GM23338 (cell line): Measurements from ENCODE around the gene VPREB3. TPM values are rescaled to one million over a fixed set of nuclear protein-coding genes. Genes with fewer than 3 reads are reported as not detected.

ENCODE experiments used
- ATAC-seq: fragments of 200-7000 bp; cut with Tn5 transposase; 3 replicates; pipeline ENCODE4 v1.9.1; 2020
- DNase-seq: peaks from one replicate; pipeline ENCODE4 v3.0.0-alpha.2; 2015; ENCODE audit warnings: low spot score
- H2AFZ ChIP-seq: fragments of 200-600 bp; sonication (generic); 2 replicates; pipeline ENCODE4 v1.8.0; 2016; ENCODE audit warnings: antibody characterized with exemption, mild to moderate bottlenecking, moderate library complexity
- H3F3A ChIP-seq: fragments of 200-600 bp; sonication (generic); replicated peaks from 2 replicates; pipeline ENCODE4 v1.8.0; 2017; ENCODE audit warnings: antibody characterized with exemption, mixed run types, low read depth
- H3K27ac ChIP-seq: fragments of 200-600 bp; sonication (generic); 2 replicates; pipeline ENCODE4 v1.6.1; 2016; ENCODE audit warnings: low read depth
- H3K27me3 ChIP-seq: fragments of 200-600 bp; sonication (generic); 2 replicates; pipeline ENCODE4 v1.8.0; 2016; ENCODE audit warnings: mild to moderate bottlenecking, mixed run types, moderate library complexity; ENCODE audit not compliant: insufficient read depth
- H3K36me3 ChIP-seq: fragments of 200-600 bp; sonication (generic); 2 replicates; pipeline ENCODE4 v1.8.0; 2016; ENCODE audit warnings: mild to moderate bottlenecking; ENCODE audit not compliant: insufficient read depth
- H3K4me1 ChIP-seq: fragments of 200-600 bp; sonication (generic); 2 replicates; pipeline ENCODE4 v1.8.0; 2016; ENCODE audit warnings: mild to moderate bottlenecking, moderate library complexity; ENCODE audit not compliant: insufficient read depth
- H3K4me2 ChIP-seq: fragments of 200-600 bp; sonication (generic); 2 replicates; pipeline ENCODE4 v1.7.1; 2017; ENCODE audit warnings: mixed run types
- H3K4me3 ChIP-seq: fragments of 200-600 bp; sonication (generic); 2 replicates; pipeline ENCODE4 v1.6.1; 2016; ENCODE audit warnings: mixed run types
- H3K79me2 ChIP-seq: fragments of 200-600 bp; sonication (generic); replicated peaks from 2 replicates; pipeline ENCODE4 v1.8.0; 2017; ENCODE audit warnings: mild to moderate bottlenecking; ENCODE audit not compliant: insufficient read depth
- H3K9me2 ChIP-seq: fragments of 200-600 bp; sonication (generic); 2 replicates; pipeline ENCODE4 v1.8.0; 2017; ENCODE audit not compliant: insufficient read depth
- H4K20me1 ChIP-seq: fragments of 200-600 bp; sonication (generic); replicated peaks from 2 replicates; pipeline ENCODE4 v1.8.0; 2017; ENCODE audit warnings: mild to moderate bottlenecking; ENCODE audit not compliant: insufficient read depth
- H3K27ac Mint-ChIP-seq: 2 replicates; pipeline ENCODE4 v1.8.0; 2020; ENCODE audit warnings: inconsistent platforms, mild to moderate bottlenecking, moderate library complexity, mixed read lengths
- H3K27me3 Mint-ChIP-seq: 3 replicates; pipeline ENCODE4 v1.8.0; 2022; ENCODE audit warnings: low read depth, mild to moderate bottlenecking, moderate library complexity, mixed read lengths, inconsistent platforms; ENCODE audit not compliant: insufficient read depth, poor library complexity
- H3K36me3 Mint-ChIP-seq: 3 replicates; pipeline ENCODE4 v1.8.0; 2021; ENCODE audit warnings: low read depth, mild to moderate bottlenecking, inconsistent platforms, moderate library complexity, mixed read lengths
- H3K4me1 Mint-ChIP-seq: 3 replicates; pipeline ENCODE4 v1.8.0; 2020; ENCODE audit warnings: mild to moderate bottlenecking, inconsistent platforms, mixed read lengths
- H3K4me3 Mint-ChIP-seq: 3 replicates; pipeline ENCODE4 v1.8.0; 2021; ENCODE audit warnings: moderate library complexity, mild to moderate bottlenecking, inconsistent platforms, mixed read lengths
- H3K9me3 Mint-ChIP-seq: 3 replicates; pipeline ENCODE4 v1.8.0; 2020; ENCODE audit warnings: moderate library complexity, mild to moderate bottlenecking, inconsistent platforms, mixed read lengths
- CREB1 ChIP-seq: fragments of 250-450 bp; sonication (Bioruptor Pico); IDR thresholded peaks from 2 replicates; pipeline ENCODE4 v1.5.0; 2020; ENCODE audit warnings: low read depth, mild to moderate bottlenecking, moderate library complexity
- ETS1 ChIP-seq: IDR thresholded peaks from 2 replicates; pipeline ENCODE4 v1.6.1; 2016; ENCODE audit warnings: antibody characterized with exemption
- EZH2 ChIP-seq: fragments of 200-600 bp; sonication (generic); IDR thresholded peaks from one replicate; pipeline ENCODE4 v1.8.0; 2017; ENCODE audit warnings: antibody characterized with exemption, mild to moderate bottlenecking, low read depth; ENCODE audit not compliant: unreplicated experiment
- EZH2phosphoT487 ChIP-seq: fragments of 200-600 bp; sonication (generic); IDR thresholded peaks from one replicate; pipeline ENCODE4 v1.8.1; 2018; ENCODE audit warnings: antibody characterized with exemption; ENCODE audit not compliant: unreplicated experiment
- POLR2AphosphoS5 ChIP-seq: IDR thresholded peaks from 2 replicates; pipeline ENCODE4 v1.6.1; 2016; ENCODE audit warnings: antibody characterized with exemption, low read depth
- REST ChIP-seq: IDR thresholded peaks from one replicate; pipeline ENCODE4 v1.6.1; 2018; ENCODE audit warnings: antibody characterized with exemption; ENCODE audit not compliant: unreplicated experiment
- STAT1 ChIP-seq: IDR thresholded peaks from one replicate; pipeline ENCODE4 v1.6.1; 2016; ENCODE audit warnings: antibody characterized with exemption; ENCODE audit not compliant: unreplicated experiment
- ZNF114 ChIP-seq: fragments of 250-450 bp; sonication (Bioruptor Pico); IDR thresholded peaks from 2 replicates; pipeline ENCODE4 v1.5.0; 2020; ENCODE audit warnings: mild to moderate bottlenecking, moderate library complexity
- ZNF331 ChIP-seq: fragments of 250-450 bp; sonication (Bioruptor Pico); IDR thresholded peaks from 2 replicates; pipeline ENCODE4 v1.5.0; 2020; ENCODE audit warnings: low read depth, mild to moderate bottlenecking, moderate library complexity
- polyA plus RNA-seq: library from polyadenylated mRNA; unstranded; fragments of >200 nt; fragmentation: Nextera tagmentation; extraction: Ambion mirVana; gene quantifications from 2 replicates; pipeline ENCODE4 v1.2.1, GENCODE V29; 2016
- total RNA-seq: library from RNA; depleted of rRNA; stranded (reverse); fragments of >200 nt; shearing (Covaris generic); gene quantifications from 2 replicates; pipeline ENCODE4 v1.2.3, GENCODE V29; 2014

The VPREB3 gene
- total and polyA plus RNA-seq, 2 experiments from 2014 or later = 1.1 TPM; not detected in 1

GRCh38 chr22:23750367-23750713 lies 3.9 kb downstream of the VPREB3 start (continued):
- no peak for TF ChIP-seq ZNF331 (CRISPR knock-in tag)
- no peak for TF ChIP-seq REST
- no peak for TF ChIP-seq ETS1
- TF ChIP-seq POLR2AphosphoS5 = no peak
- TF ChIP-seq EZH2 = no peak
- TF ChIP-seq STAT1 = no peak

GRCh38 chr22:23749841-23750301 lies 4.4 kb downstream of the VPREB3 start:
- H4K20me1 ChIP-seq = no peaks in the 10 kb centered on the region
- DNase-seq (no peak), ATAC-seq (no peak)
- H3K36me3 Mint-ChIP-seq = peaks cover 7% of the 10 kb centered on the region
- H3F3A ChIP-seq = 0 out of 2 replicates have a peak, but pooled peaks cover 5% of the 10 kb centered on the region
- peaks cover 29% of the 10 kb centered on the region for H3K4me1 Mint-ChIP-seq
- peak overlapping the region; percentile 80 for H3K4me3 Mint-ChIP-seq
- TF ChIP-seq EZH2 (no peak), ZNF114 (CRISPR knock-in tag) (no peak), STAT1 (no peak)
- no peak overlapping the region for H2AFZ ChIP-seq
- peak overlapping the region; percentile 95 for H3K4me2 ChIP-seq
- no peaks in the 10 kb centered on the region for H3K27me3 ChIP-seq
- no peaks in the 10 kb centered on the region for H3K9me3 Mint-ChIP-seq
- H3K79me2 ChIP-seq = no peaks in the 10 kb centered on the region; the same call in 1 of the 2 replicates
- H3K27ac ChIP-seq = no peak overlapping the region
- H3K27ac Mint-ChIP-seq = no peak overlapping the region
- H3K27me3 Mint-ChIP-seq = peaks cover 20% of the 10 kb centered on the region
- H3K4me3 ChIP-seq = peak overlapping the region; percentile 91
- H3K9me2 ChIP-seq = no peaks in the 10 kb centered on the region
- peaks cover 10% of the 10 kb centered on the region for H3K4me1 ChIP-seq
- no peaks in the 10 kb centered on the region for H3K36me3 ChIP-seq

GRCh38 chr22:23745791-23746190 lies 8.4 kb downstream of the VPREB3 start:
- ATAC-seq (no peak), DNase-seq (no peak)
- H3K36me3 Mint-ChIP-seq = peaks cover 20% of the 10 kb centered on the region
- TF ChIP-seq STAT1 (no peak), EZH2phosphoT487 (no peak), CREB1 (no peak)
- H3K27me3 ChIP-seq = no peaks in the 10 kb centered on the region
- H3K4me2 ChIP-seq = no peak overlapping the region
- H3K4me3 ChIP-seq = no peak overlapping the region
- peaks cover 7% of the 10 kb centered on the region for H3K27me3 Mint-ChIP-seq
- H4K20me1 ChIP-seq = no peaks in the 10 kb centered on the region
- no peaks in the 10 kb centered on the region; the same call in 1 of the 2 replicates for H3K79me2 ChIP-seq
- H3K4me1 Mint-ChIP-seq = peaks cover 13% of the 10 kb centered on the region
- H3K9me2 ChIP-seq = no peaks in the 10 kb centered on the region
- 0 out of 2 replicates have a peak, but pooled peaks cover 5% of the 10 kb centered on the region for H3F3A ChIP-seq
- no peaks in the 10 kb centered on the region; the same call in 2 of the 3 replicates for H3K9me3 Mint-ChIP-seq
- H3K36me3 ChIP-seq = no peaks in the 10 kb centered on the region
- 0 out of 2 replicates have a peak overlapping the region, but pooled peaks have one; percentile 18 for H3K27ac Mint-ChIP-seq
- peaks cover 5% of the 10 kb centered on the region for H3K4me1 ChIP-seq
- H2AFZ ChIP-seq = no peak overlapping the region
- H3K27ac ChIP-seq = no peak overlapping the region
- H3K4me3 Mint-ChIP-seq = no peak overlapping the region
